Mesothelial cell of epicardium (in vitro differentiated cells): Measurements from ENCODE around the gene MEIS3. TPM values are rescaled to one million over a fixed set of nuclear protein-coding genes. Genes with fewer than 3 reads are reported as not detected.

Source experiments
- DNase-seq, 2 experiments: peaks; one replicate each; pipeline ENCODE4 v3.0.0; 2021; ENCODE audit warnings: low spot score in 2 of 2; ENCODE audit not compliant: unreplicated experiment in 2 of 2
- H3K27ac Mint-ChIP-seq: 2 replicates; pipeline ENCODE4 v1.8.0; 2021; ENCODE audit warnings: mixed read lengths
- H3K27me3 Mint-ChIP-seq: 2 replicates; pipeline ENCODE4 v1.8.0; 2021; ENCODE audit warnings: low read depth, mixed read lengths
- H3K36me3 Mint-ChIP-seq: 2 replicates; pipeline ENCODE4 v1.8.0; 2021; ENCODE audit warnings: mixed read lengths
- H3K4me1 Mint-ChIP-seq: 2 replicates; pipeline ENCODE4 v1.8.0; 2021; ENCODE audit warnings: mixed read lengths
- H3K4me3 Mint-ChIP-seq: 2 replicates; pipeline ENCODE4 v1.8.0; 2021; ENCODE audit warnings: mild to moderate bottlenecking, moderate library complexity, mixed read lengths
- H3K9me3 Mint-ChIP-seq: 2 replicates; pipeline ENCODE4 v1.8.0; 2021; ENCODE audit warnings: mixed read lengths
- total RNA-seq: library from RNA; stranded (reverse); gene quantifications from 3 replicates; pipeline ENCODE4 v1.2.1, GENCODE V29; 2021
- TF ChIP-seq, protein P1 (sequence below): fragments of 200-600 bp; sonication (generic); IDR thresholded peaks from one replicate; pipeline ENCODE4 v1.5.0; 2021; ENCODE audit warnings: antibody characterized with exemption; ENCODE audit not compliant: unreplicated experiment

The MEIS3 gene
- total RNA-seq, 1 donor from 2014 or later: 273 TPM

DNA sequence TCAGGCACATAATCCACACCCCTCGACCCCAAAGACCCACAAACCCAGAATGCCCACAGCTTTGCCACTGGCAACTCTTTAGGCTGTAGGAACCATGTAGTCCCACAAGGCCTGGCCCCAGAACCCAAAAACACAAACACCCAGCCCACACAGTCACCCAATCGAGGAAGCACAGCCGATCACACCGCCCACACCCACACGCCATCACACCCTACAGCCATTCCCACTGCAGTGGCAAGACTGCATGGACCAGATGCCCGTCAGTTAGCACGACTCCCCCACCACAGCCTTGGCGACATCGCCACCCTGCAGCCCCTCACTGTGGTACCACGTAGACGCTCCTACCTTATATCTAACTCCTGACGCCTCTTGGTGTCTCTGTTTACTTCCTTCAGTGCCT is 24.0 kb upstream of the MEIS3 start:
- no peak overlapping the region for H3K27ac Mint-ChIP-seq
- peaks cover 17% of the 10 kb centered on the region for H3K4me1 Mint-ChIP-seq
- no peaks in the 10 kb centered on the region for H3K36me3 Mint-ChIP-seq
- H3K9me3 Mint-ChIP-seq: no peaks in the 10 kb centered on the region
- TF ChIP-seq, protein P1, sequence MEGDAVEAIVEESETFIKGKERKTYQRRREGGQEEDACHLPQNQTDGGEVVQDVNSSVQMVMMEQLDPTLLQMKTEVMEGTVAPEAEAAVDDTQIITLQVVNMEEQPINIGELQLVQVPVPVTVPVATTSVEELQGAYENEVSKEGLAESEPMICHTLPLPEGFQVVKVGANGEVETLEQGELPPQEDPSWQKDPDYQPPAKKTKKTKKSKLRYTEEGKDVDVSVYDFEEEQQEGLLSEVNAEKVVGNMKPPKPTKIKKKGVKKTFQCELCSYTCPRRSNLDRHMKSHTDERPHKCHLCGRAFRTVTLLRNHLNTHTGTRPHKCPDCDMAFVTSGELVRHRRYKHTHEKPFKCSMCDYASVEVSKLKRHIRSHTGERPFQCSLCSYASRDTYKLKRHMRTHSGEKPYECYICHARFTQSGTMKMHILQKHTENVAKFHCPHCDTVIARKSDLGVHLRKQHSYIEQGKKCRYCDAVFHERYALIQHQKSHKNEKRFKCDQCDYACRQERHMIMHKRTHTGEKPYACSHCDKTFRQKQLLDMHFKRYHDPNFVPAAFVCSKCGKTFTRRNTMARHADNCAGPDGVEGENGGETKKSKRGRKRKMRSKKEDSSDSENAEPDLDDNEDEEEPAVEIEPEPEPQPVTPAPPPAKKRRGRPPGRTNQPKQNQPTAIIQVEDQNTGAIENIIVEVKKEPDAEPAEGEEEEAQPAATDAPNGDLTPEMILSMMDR: no peak
- no peak for DNase-seq
- H3K27me3 Mint-ChIP-seq: peaks cover 80% of the 10 kb centered on the region
- no peak overlapping the region for H3K4me3 Mint-ChIP-seq

DNA sequence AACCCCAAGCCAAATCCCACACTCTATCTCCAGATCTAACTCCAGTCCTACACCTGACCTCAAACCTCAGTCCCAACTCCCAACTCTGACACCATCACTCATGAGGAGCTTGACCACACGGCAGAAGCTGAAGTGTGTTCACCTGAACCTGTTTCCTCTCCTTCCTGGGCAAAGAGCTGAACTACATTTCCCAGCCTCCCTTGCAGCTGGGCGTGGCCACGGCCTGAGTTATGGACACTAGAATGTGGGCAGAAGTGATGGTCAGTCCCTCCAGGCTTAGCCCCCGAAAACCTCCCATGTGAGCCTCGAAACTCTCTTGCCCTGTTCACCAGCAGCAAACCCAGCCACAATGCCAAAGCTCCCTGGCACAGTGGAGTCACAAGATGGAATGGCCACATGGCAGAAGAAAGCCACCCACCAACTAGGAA is 19.5 kb upstream of the MEIS3 start:
- TF ChIP-seq, protein P1: no peak
- peaks cover 45% of the 10 kb centered on the region for H3K27me3 Mint-ChIP-seq
- no peaks in the 10 kb centered on the region for H3K4me1 Mint-ChIP-seq
- no peak for DNase-seq
- H3K4me3 Mint-ChIP-seq: no peak overlapping the region
- H3K27ac Mint-ChIP-seq: no peak overlapping the region
- no peaks in the 10 kb centered on the region for H3K36me3 Mint-ChIP-seq
- H3K9me3 Mint-ChIP-seq: no peaks in the 10 kb centered on the region

DNA sequence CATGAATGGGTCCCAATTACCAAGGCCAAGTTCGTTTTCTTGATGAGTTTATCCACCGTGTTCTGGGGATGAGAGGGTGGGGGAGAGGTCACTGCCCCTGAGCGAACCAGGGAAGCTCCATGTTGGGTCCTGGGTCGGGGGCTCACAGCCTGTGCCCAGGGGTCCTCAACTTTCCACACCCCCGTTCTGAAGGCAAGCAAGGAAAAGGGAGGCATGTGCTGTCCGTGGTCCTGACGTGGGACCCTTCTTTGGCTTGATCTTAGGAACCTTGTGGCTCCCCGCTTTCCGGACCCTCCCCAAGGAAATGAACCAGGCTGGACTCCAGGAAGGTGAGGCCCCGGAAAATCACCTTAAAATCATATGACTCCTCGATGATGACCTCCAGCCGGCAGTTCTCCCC is 18.2 kb upstream of the MEIS3 start:
- H3K4me1 Mint-ChIP-seq: no peaks in the 10 kb centered on the region
- no peaks in the 10 kb centered on the region for H3K9me3 Mint-ChIP-seq
- no peak overlapping the region for H3K4me3 Mint-ChIP-seq
- peaks cover 38% of the 10 kb centered on the region for H3K27me3 Mint-ChIP-seq
- no peaks in the 10 kb centered on the region for H3K36me3 Mint-ChIP-seq
- no peak for DNase-seq
- H3K27ac Mint-ChIP-seq: no peak overlapping the region
- TF ChIP-seq, protein P1: no peak

DNA sequence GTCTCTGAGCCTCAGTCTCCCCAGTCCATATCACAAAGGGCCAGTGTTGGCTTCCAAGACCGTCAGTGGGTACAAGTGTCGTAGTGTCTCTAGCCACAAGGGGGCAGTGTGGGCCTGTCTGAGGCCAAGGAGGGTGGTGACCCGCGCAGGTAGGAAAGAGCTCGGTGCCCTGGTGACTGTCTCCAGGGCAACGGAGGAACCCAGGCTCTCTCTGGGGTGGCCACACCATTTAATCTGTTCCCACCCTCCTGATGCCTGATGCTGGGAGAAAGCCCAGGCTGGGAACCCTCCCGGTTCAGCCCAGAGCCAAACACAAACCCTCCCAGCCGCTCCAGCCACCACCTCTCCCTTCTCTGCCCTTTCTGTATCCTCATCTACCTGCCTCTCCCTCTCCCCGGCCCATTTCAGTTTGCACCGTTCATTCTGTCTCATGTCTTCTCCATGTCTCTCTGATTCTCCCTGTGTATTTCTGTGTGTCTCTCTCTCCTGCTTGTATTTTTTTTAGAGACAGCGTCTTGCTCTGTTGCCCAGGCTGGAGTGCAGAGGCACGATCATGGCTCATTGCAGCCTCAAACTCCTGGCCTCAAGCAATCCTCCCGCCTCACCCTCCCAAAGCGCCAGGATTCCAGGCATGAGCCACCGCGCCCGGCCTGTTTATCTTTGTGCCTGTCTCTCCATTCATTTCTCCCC is 17.5 kb upstream of the MEIS3 start:
- Mint-ChIP-seq H3K9me3 (no peaks in the 10 kb centered on the region), H3K36me3 (no peaks in the 10 kb centered on the region), H3K4me3 (no peak overlapping the region), H3K4me1 (no peaks in the 10 kb centered on the region), H3K27me3 (peaks cover 38% of the 10 kb centered on the region), H3K27ac (no peak overlapping the region)
- TF ChIP-seq, protein P1: peak; percentile 88
- peak in 1 of 2 experiments; percentile 89 for DNase-seq

DNA sequence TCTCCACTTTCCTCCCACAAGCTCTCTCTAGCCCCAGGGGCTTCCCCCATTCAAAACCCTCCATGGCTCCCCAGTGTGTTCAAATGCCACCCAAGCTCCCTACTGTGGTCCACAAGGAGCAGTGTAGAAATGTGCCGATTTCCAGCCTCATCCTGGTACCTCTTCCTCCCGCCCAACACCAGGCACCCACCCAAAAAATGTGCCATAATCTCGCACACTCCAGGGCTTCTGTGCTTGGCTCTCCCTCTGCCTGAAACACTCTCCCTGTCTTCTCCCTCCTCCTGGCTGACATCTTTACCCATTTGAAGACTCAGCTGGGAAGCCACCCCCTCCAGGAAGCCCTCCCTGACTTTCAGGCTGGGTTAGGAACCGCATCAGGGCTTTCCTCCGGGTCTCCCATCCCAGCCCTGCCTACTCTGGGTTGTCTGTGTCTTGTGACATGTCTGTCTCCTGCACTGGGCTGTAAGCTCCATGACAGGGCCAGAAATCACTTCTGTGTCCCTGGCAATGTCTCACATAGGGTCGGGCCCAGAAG is 16.6 kb upstream of the MEIS3 start:
- Mint-ChIP-seq H3K4me3 (no peak overlapping the region), H3K9me3 (no peaks in the 10 kb centered on the region), H3K36me3 (no peaks in the 10 kb centered on the region), H3K27me3 (peaks cover 38% of the 10 kb centered on the region), H3K27ac (no peak overlapping the region), H3K4me1 (no peaks in the 10 kb centered on the region)
- DNase-seq: no peak
- TF ChIP-seq, protein P1: no peak
